Measurements from ENCODE around the gene ALDH1A3.
"Not testable (repeated sequence)": the region's sequence is repeated elsewhere in the genome, so short reads cannot be mapped to it uniquely, and the experiment has no call there.

ALDH1A3 gene

GRCh38 chr15:100879464-100880138, at the start of gene ALDH1A3:
Gene ALDH1A3, plus strand, starts transcription at chr15:100879831. Its CDS starts 77 bp downstream, at chr15:100879908.
- DNase-seq: no peak

- DNase-seq: no peak
Measured at GRCh38 chr15:100831467-100831866, 48.2 kb upstream of the ALDH1A3 start.

GRCh38 chr15:100832149-100832942, 47.3 kb upstream of the ALDH1A3 start:
- no peak for DNase-seq

- DNase-seq: no peak
Measured at GRCh38 chr15:100833417-100834389, 45.9 kb upstream of the ALDH1A3 start.

GRCh38 chr15:100834731-100835130, 44.9 kb upstream of the ALDH1A3 start:
- DNase-seq: no peak

GRCh38 chr15:100835636-100836035, 44.0 kb upstream of the ALDH1A3 start:
- DNase-seq: no peak

GRCh38 chr15:100836501-100836900, 43.1 kb upstream of the ALDH1A3 start:
- no peak for DNase-seq

- no peak for DNase-seq
Measured at GRCh38 chr15:100841426-100841825, 38.2 kb upstream of the ALDH1A3 start.

- DNase-seq: no peak
Measured at GRCh38 chr15:100842756-100843730, 36.6 kb upstream of the ALDH1A3 start.

GRCh38 chr15:100844167-100844566, 35.5 kb upstream of the ALDH1A3 start:
- DNase-seq: no peak

GRCh38 chr15:100844778-100845177, 34.9 kb upstream of the ALDH1A3 start:
- DNase-seq: no peak

GRCh38 chr15:100847194-100847593, 32.4 kb upstream of the ALDH1A3 start:
- no peak for DNase-seq

GRCh38 chr15:100849021-100849854, 30.4 kb upstream of the ALDH1A3 start:
- DNase-seq: peak; percentile 45 to 61

- DNase-seq: no peak
Measured at GRCh38 chr15:100849855-100850218, 29.8 kb upstream of the ALDH1A3 start.

- not testable (repeated sequence) for DNase-seq
Measured at GRCh38 chr15:100851428-100852015, 28.1 kb upstream of the ALDH1A3 start.

- no peak for DNase-seq
Measured at GRCh38 chr15:100852630-100853029, 27.0 kb upstream of the ALDH1A3 start.

- DNase-seq: no peak
Measured at GRCh38 chr15:100853676-100854440, 25.8 kb upstream of the ALDH1A3 start.

GRCh38 chr15:100856867-100857266, 22.8 kb upstream of the ALDH1A3 start:
- DNase-seq: no peak

GRCh38 chr15:100858294-100858693, 21.3 kb upstream of the ALDH1A3 start:
- DNase-seq: no peak

Measured in CD4-positive, alpha-beta T cell treated with Interleukin-1 beta for 1 hour (primary cell).